CD4-positive, alpha-beta T cell treated with Interleukin-21 for 1 hour (primary cell): ENCODE results near the gene AVPI1.
"Not testable (repeated sequence)": the region's sequence is repeated elsewhere in the genome, so short reads cannot be mapped to it uniquely, and the experiment has no call there.

Source experiments
- DNase-seq: peaks from one replicate; pipeline ENCODE4 v3.0.0-alpha.2; 2020

AVPI1 gene

GRCh38 chr10:97679594-97679993 is 7.4 kb downstream of the AVPI1 start:
- DNase-seq, result no peak

GRCh38 chr10:97676770-97677581 is 10.1 kb downstream of the AVPI1 start:
- DNase-seq, result peak; percentile 61

GRCh38 chr10:97675222-97675621 is 11.8 kb downstream of the AVPI1 start:
- no peak for DNase-seq

- DNase-seq, result no peak
Observed at GRCh38 chr10:97673736-97674525, 13.1 kb downstream of the AVPI1 start.

- no peak for DNase-seq
Observed at GRCh38 chr10:97669571-97669970, 17.5 kb downstream of the AVPI1 start.

GRCh38 chr10:97667463-97667862 is 19.6 kb downstream of the AVPI1 start:
- DNase-seq, result no peak

GRCh38 chr10:97666992-97667391 is 20.0 kb downstream of the AVPI1 start:
- DNase-seq, result no peak

- DNase-seq, result no peak
Observed at GRCh38 chr10:97664282-97664850, 22.7 kb downstream of the AVPI1 start.

GRCh38 chr10:97659589-97659988 is 27.5 kb downstream of the AVPI1 start:
- DNase-seq, result no peak

- no peak for DNase-seq
Observed at GRCh38 chr10:97656777-97657176, 30.3 kb downstream of the AVPI1 start.

- DNase-seq, result no peak
Observed at GRCh38 chr10:97651773-97652172, 35.3 kb downstream of the AVPI1 start.

- DNase-seq, result no peak
Observed at GRCh38 chr10:97650726-97651125, 36.3 kb downstream of the AVPI1 start.

- DNase-seq, result not testable (repeated sequence)
Observed at GRCh38 chr10:97649405-97649750, 37.7 kb downstream of the AVPI1 start.

GRCh38 chr10:97648562-97649404 is 38.3 kb downstream of the AVPI1 start:
- peak; percentile 63 for DNase-seq

GRCh38 chr10:97647556-97647955 is 39.5 kb downstream of the AVPI1 start:
- no peak for DNase-seq

GRCh38 chr10:97644936-97645335 is 42.1 kb downstream of the AVPI1 start:
- DNase-seq, result no peak

GRCh38 chr10:97643441-97643985 is 43.5 kb downstream of the AVPI1 start:
- DNase-seq, result no peak

GRCh38 chr10:97642471-97643159 is 44.4 kb downstream of the AVPI1 start:
- DNase-seq, result not testable (repeated sequence)

- DNase-seq, result peak; percentile 19
Observed at GRCh38 chr10:97640868-97641811, 45.9 kb downstream of the AVPI1 start.

- DNase-seq, result peak; percentile 99
Observed at GRCh38 chr10:97640174-97640867, 46.7 kb downstream of the AVPI1 start, which contains the start of gene PI4K2A. PI4K2A (plus strand) TSS chr10:97640671; CDS start chr10:97640743, 72 bp downstream.
